HuH-7.5 (cell line): ENCODE data around the gene CBX2.

Source experiments
- DNase-seq: peaks from one replicate; pipeline ENCODE4 v3.0.0; 2011; ENCODE audit warnings: low spot score

CBX2 gene

DNA sequence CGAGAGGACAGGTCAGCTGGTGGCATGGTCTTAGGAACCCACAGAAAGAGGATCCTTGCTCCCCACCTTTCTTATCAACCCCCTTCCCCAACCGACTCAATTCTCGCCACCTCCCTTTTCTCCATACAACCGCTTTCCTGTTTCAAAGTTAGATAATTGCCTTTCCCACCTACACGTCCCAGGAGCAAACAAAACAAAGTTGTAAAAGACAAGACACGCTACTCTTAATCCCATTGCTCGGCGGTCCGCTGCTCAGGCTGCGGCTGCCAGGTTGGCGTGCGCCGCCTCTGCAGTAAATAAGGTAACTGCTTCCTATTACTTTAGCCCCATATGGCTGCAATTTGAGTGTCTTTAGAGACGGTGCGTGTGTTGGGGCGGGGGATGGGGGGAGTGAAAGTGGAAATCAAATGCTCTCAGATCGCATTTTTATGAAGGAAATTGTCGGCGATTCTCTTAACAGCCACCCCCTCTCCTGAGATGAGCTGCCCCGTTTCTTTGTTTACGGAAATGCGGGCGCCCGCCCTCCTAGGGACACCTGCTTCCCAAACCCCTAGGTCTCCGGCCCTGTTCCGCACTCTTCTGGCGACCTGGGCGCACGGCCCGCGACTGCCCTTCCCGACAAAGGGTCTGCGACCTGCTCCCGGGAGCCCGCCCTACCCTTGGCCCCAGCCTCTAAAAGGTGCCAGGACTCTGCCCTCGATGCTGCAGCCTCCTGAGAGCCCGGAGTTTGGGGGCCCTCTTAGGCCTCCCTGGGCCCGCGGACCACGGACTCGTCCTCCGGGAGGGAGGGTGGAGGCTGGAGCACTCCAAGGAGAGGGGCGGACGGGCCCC, 22.6 kb downstream of the CBX2 start:
- no peak for DNase-seq

- no peak for DNase-seq
These were observed 23.4 kb downstream of the CBX2 start for GRCh38 chr17:79801156-79802038.

DNA sequence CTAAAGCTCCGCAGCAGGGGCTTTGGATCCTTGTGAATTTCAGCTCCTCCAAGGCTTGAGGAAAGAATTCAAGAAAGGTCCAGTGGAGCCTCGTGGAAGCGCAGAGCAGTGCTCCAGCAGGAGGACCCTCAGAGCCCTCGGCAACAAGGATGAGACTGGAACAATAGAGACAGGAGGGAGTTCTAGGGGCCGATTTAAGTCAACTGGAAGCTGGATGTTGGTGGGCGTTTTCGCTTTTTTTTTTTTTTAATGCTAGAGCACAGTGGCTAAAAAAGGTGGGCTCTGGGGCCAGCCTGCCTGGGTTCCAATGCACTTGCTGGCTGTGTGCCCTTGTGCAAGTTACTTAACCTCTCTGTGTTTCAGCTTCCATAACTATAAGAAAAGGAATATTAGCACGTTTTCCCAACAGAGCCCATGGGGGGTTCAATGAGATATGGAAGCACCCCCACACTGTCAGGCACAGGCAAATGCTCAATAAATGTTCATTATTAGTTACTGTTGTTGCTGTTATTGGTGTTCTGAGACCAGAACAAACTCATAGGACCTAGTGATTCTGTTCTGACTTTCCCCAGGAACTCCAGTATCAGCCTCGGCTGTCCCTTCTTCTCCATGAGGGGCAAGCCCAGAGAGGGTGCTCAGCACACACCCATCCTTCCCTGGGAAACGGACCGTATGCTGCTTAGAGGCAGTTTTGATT, 24.2 kb downstream of the CBX2 start:
- DNase-seq = no peak

GRCh38 chr17:79802736-79803420, 24.9 kb downstream of the CBX2 start:
- DNase-seq = no peak

DNA sequence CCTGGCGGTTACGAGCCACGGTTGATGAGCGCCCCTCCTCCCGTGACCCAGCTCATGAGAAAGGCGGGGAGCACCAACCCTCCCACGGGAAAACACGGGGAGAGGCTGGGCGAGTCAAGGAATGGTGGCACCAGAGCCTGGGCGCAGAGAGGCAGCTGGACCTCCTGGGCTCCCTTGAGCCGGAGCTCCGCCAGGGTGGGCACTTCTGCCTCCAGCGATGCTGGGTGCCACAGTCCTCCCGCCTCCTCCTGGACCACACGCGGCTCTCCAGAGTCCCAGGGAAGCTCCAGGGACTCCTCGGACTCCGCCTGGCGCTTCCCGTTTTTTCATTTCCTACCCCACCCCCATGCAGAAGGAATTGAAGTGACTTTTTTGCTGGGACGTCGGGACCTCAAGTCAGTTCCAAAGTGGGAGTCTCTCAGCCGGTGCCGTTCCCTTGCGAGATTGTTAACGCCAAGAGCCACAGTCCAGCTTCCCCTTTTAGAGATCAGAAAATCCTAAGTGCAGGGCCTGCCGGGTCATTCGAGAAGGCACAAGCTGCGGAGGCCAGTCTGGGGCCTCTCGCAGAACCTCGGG, 25.6 kb downstream of the CBX2 start:
- DNase-seq = no peak

- no peak for DNase-seq
These were observed 26.3 kb downstream of the CBX2 start for GRCh38 chr17:79803997-79804855.

GRCh38 chr17:79804856-79805696, 27.1 kb downstream of the CBX2 start:
- no peak for DNase-seq

DNA sequence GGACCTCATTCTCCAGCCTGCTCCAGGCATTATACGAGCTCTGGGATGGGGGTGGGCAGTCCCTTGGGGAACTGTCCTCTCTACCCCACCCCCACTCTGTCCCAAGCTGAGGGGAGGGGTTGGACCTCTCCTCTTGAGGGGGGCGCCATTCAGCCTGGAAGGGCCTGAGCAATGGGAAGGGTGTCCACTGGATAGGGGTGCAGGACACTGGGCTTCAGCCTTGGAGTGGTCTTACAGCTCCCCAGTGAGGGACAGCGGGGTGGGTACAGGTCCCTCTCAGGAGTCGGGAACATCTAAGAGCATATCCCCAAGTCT, 28.5 kb downstream of the CBX2 start:
- DNase-seq = no peak

- DNase-seq = no peak
These were observed 29.1 kb downstream of the CBX2 start for GRCh38 chr17:79806863-79807720.

- DNase-seq = no peak
These were observed 31.0 kb downstream of the CBX2 start for GRCh38 chr17:79808763-79809529.

GRCh38 chr17:79809530-79810129, 31.7 kb downstream of the CBX2 start:
- no peak for DNase-seq

DNA sequence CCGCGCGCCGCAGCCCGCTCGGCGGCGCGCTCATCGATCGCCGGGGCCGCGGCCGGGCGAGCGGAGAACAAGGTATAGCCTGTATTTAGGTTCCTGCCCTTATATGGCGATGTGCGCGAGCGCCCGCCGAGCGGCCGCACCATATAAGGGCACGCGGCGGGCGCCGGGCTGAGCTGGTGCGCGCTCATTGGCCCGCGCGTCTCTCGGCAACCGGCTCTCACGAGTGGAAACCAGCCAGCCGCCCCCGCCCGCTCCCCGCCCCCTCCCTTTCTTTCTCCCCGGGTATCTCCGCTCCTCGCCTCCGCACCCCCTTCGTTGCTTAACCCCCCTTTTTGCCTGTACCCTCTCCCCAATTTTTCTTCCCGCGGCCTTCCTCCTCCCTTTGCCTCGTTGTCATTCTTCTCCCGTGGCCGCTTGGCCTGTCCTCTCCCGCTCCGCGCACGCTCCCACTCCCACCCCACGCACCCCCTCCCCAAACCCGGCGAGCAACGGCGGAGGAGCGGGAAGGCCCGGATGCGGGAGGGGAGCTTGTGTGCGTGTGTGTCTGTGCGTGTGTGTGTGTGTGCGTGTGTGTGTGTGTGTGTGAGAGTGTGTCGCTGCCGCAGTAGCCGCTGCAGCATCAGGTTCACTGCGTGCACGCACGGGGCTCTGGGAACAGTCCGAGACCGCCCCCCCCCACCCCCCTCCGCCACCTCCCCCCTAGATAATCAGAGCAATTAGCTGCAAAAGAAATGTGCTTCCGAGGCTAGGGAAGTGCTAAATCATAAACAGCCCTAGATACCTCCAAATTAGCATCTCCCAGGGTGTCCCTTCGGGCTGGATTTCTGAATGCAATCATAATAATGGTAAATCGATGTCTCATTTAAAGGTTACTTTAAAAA, 32.4 kb downstream of the CBX2 start:
- peak; percentile 93 for DNase-seq

GRCh38 chr17:79811011-79811867, 33.3 kb downstream of the CBX2 start:
- peak; percentile 94 for DNase-seq

GRCh38 chr17:79811868-79812352, 34.0 kb downstream of the CBX2 start:
- DNase-seq = no peak
